ENCODE measurements around the gene SPIRE2.

SPIRE2 gene

DNA sequence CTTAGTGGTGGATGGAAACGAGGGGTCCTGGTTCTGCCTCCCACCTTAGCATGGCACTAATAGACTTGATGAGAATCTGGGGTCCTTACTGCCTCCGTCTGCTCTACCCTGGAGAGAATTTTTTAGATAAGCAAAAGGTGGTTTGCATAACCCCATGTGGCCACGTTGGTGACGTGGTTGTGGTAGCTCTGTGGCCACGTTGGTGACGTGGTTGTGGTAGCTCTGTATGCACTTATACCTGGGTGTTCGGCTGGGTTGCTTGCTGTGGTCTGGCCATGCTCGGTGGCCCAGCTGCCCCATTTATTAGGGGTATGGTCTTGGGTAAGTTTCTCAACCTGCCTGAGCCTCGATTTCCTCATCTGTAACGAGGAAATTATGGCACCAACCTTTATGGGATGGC, 13.0 kb downstream of the SPIRE2 start:
- DNase-seq = peak in 1 of 5 donors; percentile 77

DNA sequence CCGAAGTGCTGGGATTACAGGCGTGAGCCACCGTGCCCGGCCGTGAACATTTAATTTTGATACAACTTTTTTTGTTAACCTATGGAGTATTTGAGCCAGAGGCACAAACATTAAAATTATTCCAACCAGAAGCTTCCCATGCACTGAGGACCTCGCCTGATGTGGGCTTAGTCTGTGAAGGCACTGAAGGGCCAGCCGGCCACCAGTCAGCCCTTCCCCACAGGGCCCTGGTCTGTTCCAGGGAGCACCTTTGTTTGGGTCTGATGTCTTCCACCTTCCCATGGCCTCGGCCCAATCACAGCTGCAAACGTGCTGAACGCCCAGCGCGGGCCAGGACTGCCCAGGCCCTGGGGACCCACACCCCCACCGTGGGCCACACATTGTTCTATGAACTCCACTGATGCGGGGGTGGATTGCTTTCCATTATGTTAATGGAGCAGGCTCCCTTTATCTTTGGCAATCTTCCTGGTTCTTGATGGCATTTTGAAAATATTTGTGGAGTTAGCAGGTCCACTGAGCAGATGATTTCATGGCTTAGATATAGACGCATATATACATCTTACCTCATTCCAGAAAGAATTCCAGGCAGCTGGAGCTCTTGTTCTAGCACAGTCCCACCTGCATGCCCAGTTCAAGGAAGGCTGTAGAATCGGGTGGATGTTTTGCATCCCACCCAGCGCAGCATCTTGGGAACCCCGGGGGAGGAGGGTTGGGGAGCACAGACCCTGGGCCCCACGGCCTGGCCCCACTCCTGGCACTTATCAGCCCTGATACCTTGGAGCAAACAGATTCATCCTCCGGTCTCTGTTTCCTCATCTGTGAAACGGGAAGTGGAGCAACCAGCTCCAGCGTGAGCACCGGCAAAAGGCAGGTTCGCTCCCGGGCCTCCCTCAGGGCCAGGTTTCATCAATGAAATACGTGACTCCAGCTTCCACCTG, 14.5 kb downstream of the SPIRE2 start:
- DNase-seq = no peak

DNA sequence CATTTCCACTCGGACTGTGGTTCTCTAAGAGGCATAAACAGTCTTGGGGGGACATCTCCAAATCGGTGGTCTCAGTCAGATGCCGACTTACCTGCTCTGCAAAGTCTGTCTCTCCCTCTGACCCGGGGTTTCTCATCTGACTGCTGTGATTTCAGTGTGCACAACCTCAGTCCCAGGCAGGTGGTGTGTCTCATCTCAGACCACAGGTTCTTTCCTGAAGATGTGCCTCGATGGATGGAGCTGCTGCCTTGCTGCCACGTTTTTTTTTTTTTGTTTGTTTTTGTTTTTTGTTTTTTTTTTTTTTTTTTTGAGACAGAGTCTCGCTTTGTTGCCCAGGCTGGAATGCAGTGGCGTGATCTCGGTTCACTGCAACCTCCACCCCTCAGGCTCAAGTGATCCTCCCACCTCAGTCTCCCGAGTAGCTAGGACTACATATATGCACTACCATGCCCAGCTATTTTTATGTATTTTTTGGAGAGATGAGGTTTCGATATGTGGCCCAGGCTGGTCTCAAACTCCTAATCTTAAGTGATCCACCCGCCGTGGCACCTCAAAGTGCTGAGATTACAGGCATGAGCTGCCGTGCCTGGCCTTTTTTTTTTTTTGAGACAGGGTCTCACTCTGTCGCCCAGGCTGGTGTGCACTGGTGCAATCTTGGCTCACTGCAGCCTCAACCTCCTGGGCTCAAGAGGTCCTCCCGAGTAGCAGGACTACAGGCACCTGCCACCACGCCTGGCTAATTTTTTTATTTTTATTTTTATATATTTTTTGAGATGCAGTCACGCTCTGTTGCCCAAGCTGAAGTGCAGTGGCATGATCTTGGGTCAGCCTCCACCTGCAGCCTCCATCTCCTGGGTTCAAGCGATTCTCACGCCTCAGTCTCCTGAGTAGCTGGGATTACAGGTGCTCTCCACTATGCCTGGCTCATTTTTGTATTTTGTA, 15.4 kb downstream of the SPIRE2 start:
- DNase-seq = no peak

DNA sequence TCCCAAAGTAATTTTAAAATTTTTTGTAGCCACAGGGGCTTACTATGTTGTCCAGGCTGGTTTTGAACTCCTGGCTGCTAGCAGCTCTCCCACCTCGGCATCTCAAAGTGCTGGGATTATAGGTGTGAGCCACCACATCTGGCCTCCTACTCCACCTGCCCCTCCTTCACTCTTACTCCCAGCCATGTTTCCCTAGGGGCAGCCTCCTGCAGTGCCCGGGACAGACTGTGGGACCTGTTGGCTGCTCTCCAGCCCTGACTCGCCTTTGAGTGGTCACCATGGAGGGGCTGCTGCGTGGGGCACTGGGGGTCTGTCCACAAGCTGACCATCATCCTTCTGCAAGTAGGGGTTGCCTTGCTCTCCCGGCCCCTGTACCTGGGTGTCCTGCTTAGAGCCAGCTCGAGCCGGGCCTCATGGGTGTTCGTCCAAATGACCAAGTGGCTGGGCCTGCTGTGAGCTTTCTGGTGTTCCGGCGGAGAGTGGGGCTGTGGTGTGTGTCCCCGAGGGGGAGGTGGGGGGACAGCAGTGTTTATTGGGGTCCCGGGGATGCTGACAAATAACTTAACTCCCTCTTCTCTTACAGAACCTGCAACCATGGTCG, 16.6 kb downstream of the SPIRE2 start:
- no peak for DNase-seq

DNA sequence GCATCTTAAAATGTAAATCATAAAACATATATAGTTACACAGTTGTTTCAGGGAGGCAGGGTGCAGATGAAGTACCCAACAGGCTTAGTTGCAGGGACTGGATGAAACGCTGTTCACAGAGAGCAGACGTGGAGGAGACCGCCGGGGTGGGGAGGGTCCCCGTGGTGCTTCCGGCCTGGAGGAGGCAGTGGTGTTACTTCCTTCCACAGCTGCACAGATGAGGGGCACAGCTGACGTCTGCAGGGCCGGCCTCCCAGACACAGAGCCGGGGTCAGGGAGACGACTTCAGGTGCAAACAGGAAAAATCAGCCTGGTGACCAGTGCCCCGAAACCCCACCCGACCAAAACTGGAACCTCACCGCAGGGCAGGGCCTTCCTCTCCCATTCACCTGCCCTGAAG, 17.1 kb downstream of the SPIRE2 start:
- DNase-seq = no peak

DNA sequence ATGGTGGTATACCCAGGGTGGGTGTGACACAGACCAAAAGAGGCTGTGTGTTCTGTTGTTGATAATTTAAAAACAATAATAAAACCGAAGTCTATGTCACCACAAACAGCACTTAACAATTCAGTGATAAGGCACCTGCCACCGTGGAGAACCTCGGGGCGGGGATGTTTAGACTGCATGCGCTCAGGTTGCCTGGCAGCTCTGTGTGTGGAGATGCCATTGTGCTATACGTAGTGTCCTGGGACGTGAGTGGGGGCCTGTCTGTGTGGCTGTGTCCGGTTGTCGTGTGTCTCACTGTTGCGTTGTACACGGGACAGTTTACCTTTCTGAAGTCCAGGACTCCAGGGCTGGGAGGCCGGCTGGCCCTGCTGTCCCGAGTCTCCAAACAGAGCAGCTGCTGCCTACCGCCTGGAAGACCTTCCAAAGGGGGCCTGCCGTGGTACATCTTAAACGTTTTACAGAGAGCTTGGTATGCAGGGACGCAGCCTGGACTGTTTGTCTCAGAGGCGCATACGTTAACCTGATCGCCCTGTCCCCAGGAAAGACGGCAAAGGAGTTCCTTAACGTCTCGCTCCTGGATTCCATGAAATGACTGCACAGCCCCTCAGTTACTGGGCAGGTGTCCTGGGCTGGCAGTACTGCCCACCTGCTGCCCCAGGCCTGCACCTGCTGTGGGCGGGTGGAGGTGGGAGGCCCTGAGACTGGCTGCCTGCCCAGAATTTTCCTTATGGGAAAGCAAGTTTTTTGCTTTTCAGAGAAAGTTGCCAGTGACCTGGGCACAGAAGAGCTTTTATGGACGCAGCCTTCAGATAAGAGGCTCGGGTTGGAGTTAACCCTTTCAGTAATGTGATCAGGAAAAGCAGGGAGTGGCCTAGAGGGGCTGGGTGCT, 19.0 kb downstream of the SPIRE2 start:
- DNase-seq = no peak

DNA sequence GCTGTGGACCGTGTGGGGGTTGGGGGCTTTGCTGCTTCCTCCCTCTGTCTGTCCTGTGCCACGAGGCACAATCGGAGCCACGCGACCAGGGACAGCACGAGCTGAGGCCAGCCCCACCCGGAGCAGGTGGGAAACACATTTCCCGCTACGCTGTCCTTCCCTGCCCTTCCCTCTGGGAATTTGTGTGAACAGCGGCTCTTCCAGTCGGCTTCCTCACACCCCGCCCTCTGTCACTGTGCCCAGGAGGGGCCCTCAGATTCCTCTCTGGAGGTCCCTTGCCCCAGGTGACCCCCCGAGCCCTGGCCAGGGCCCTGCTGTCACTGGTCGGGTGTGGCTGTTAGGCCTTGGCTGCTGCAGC, 19.6 kb downstream of the SPIRE2 start:
- no peak for DNase-seq

DNA sequence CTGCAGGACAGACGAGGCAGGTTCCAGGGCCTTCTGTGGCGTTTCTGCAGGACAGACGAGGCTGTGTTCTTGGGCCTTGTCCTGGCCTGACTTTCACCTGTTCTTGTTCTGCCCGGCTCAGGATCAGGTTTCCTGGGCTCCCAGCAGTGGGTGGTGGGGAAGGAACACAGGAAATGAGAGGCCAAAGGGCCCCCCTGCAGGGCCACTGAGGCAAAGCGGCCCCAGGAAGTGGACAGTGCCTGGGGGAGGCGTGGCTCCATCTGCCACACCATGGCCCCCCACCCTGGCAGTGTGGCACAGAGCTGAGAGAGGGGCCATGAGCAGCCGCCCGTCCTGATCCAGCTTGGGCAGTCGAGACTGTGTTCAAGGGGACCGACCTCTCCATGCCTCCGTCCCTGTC, 20.7 kb downstream of the SPIRE2 start:
- DNase-seq = no peak

DNA sequence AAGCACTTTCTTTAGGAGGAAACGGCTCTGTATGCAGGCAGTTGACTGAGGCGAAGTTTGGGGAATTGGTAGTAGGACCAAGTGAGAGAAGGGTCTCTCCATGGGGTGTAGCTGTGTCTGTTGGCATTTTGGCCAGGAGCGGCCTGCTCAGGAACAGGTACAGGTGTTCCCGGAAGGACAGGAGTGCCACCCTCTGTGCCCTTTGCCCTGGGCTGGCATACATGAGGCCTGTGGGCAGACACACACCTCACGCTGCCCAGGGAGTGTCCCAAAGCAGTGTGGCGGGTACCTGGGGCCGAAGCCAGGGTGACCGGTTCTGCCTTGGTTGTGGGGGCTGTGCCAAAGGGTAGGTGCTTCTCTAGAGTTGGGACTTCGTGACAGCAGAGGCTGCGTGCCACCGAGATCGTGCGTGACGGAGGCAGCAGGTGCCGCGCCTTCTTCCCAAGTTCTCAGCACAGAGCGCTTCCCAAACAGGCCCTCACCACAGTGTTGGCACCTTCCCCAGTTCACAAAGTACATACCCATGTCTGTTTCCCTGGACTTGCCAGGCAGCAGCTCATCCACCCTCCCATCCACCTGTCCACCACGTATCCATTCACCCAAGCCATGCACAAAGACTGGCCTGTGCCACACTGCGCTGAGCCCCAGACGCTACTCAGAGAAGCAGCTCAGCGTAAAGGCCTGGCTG, 25.2 kb downstream of the SPIRE2 start:
- no peak for DNase-seq

DNA sequence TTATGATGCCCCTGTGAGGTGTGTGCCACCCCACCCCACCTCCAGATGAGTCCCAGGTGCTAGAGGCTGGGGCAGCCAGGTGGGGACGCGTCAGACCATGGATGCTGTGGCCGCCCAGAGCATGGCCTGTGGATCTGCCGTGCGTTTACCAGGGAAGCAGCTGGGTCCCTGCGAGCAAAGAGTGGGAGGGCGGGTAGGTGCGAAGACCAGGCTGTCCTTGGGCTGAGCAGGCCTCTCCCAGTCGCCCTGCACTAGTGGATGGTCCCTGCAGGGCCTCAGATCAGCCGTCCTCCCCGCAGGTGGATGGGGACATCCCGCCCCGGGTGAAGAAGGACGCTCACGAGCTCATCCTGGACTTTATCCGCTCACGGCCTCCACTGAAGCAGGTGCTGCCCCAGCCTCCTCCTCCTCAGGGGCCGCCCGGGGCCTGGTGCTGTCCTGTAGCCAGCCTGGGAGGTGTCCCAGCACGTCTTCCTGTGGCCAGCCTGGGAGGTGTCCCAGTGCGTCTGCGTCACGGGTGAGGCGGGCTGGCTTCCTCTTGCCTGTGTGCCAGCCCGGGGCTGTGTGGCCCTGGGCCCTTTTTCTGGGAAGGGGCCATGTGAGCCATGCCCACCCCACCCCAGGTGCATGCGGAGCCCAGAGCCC, 27.1 kb downstream of the SPIRE2 start:
- no peak for DNase-seq

DNA sequence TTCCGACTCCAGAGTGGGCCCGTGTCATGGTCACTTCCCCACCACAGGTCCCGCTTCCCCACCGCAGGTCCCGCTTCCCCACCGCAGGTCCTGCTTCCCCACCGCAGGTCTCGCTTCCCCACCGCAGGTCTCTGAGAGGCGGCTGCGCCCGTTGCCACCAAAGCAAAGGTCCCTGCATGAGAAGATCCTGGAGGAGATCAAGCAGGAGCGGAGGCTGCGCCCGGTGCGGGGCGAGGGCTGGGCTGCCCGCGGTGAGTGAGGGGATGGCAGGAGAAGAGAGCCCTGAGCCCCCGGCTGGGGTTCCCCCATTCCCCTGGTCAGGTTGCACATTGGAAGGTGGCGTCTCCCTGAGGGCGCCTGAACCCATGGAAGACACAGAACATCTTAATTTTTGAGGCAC, 27.7 kb downstream of the SPIRE2 start:
- DNase-seq = no peak

DNA sequence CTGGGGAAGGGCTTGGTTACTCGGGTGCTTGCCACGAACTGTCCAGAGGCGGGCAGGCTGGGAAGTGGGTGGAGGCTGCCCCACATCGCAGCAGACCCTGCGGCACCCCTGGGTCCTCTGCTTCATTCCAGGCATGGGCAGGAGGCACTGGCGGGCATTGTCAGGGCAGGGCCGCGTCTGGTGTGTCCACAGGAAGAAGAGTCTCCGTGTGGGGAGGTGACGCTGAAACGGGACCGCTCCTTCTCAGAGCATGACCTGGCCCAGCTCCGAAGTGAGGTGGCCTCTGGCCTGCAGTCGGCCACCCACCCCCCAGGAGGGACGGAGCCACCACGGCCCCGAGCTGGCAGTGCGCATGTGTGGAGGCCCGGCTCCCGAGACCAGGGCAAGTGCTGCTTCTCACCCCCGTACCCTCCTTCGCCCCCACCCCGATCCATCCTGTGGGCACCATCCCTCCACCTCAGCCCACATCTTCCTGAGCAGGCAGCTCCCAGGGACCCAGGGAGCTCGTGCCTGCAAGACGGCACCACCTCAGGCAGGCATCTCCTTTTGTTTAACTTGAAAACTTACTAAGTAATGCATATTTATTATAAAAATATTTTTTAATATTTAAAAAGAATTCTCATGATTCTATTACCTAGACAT, 30.8 kb downstream of the SPIRE2 start:
- no peak for DNase-seq

DNA sequence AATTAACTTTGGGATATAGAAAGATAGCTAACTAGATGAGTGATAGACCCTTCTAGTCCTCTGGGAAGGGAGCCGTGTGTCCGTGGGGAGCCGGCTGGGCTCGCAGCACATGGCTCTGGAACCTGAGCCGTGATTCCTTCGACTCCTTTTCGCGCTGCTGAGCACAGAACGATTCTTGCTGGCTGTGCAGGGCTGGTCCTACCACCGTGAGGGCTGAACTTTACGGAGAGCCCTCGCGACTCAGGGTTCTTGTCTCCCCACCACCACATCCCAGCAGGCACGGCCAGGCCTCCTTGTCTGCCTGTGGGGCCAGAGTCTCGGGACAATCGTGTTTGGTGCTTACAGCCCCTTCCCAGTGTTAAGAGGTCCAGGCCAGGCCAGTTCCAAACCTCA, 31.3 kb downstream of the SPIRE2 start:
- DNase-seq = no peak

DNA sequence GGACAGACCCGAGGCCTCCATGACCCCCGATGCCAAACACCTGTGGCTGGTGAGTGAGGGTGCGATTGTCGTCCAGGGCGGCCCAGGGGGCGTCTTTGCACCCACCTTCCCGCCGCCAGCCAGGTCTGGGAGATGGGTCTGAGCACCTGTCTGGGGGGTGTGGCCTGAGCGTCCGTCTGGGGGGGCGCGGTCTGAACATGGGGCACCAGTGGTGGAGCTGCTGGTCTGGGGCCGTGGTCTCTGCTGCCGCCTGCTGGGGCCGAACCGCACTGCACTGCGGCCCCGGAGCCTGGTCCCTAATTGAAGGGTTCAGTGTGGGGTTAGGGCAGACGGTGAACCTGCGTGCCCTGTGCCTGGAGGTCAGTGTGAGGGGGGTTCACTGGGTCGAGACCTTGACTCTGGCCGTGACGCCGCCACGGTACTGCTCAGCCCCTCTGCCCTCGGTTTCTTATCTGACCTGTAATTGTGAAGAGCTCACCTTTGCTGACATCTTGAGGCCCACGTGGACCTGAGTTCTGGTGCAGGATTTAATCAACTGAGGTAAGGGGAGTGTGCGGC, 32.6 kb downstream of the SPIRE2 start:
- peak; percentile 52 to 71 (median 67) for DNase-seq

DNA sequence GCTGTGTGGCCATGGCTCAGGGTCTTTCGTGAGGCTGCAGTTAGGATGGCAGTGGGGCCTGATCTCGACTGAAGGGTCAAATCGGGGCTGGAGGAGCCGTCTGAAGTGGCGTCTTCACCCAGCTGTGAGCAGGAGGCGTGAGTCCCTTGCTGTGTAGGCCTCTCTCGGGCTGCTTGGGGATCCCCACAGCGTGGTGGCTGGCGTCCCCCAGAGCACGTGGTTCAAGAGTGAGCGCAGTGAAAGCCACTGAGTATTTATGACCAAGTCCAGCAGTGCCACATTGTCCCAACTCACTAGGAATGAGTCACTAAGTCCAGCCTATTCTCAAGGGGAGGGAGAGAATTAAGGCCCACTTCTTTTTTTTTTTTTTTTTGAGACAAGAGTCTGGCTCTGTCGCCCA, 33.4 kb downstream of the SPIRE2 start:
- no peak for DNase-seq

DNA sequence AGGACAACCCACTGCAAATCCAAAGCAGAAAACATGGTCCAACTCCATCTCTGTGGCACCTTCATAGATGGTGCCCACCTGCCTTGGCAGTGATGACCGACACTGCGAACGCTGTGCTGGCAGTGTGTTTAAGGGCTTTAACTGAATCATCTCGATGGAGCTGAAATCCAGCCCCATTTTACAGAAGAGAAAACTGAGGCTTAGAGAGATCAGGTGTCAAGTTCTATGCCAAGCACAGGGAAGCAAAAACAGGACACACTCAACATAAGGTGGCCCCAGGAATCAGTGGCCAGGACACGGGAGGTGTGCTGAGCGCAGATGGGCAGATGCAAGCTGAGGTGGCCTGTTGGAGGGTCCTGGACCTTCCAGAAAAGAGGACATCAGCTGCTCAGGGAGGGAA, 34.5 kb downstream of the SPIRE2 start:
- DNase-seq = no peak

DNA sequence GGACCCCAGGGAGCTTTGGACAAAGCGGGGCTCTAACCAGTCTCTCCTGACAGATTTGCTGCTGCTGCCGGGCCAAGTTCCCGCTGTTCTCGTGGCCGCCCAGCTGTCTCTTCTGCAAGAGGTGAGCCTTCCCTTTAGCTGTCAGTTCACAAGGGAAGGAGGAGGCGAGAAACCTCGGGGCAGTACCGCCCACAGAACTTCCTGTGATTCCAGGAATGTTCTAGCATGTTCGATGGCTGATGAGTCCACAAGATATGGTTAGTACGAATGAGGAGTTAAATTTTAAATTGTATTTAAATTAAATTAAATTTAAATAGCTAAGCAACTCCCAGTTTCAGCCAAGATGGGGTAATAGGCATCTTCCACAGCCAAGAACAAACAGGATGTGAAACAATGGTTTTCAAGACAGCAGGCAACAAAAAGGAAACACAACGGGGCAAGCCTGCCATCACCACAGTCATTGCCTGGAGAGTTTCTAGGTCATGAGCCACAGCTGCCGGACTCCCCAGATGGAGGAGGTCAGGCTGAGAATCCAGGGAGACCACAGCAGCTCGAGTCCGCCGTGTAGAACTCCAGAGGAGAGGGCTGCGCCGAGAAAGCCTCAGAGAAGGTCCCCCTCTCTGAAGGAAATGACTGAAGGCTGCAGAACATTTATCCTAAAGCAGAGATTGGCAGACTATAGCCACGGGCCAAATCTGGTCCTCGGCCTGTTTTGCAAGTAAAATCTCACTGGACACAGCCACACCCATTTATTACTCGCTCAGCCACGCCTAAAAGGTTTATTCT, 35.7 kb downstream of the SPIRE2 start:
- DNase-seq = peak in 2 of 5 donors; percentile 19 to 74

DNA sequence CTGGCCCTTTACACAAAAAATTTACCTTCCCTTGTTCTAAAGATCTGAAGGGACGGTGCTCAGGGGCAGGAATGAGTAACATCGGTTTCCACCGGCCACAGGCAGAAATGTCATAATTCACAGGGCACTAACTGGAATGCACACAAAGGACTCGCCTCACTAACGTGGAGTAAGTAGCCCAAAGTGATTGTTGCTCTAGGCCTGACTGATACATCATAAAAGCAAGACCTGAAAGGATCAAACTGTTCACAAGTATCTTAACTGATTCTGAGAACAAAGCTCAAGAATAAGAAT, 36.2 kb downstream of the SPIRE2 start:
- DNase-seq = peak in 1 of 5 donors; percentile 39

DNA sequence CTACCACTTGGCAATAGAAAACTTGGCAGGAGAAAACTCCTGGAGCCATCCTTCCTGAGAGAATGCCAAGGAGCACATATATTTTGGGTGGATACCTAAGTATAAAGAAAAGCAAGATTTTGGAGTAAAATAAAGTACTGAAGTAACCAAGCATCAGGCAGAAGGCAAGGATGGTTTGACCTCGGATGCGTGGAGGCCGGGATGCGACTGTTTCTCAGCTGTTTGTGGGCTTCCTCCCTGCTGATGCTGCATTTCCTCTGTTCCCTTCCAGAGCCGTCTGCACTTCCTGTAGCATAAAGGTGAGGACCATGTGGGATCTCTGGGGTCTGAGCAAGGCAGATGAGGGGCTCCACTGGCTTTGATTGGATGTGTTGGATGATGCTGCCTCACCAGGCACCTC, 39.6 kb downstream of the SPIRE2 start:
- no peak for DNase-seq

DNA sequence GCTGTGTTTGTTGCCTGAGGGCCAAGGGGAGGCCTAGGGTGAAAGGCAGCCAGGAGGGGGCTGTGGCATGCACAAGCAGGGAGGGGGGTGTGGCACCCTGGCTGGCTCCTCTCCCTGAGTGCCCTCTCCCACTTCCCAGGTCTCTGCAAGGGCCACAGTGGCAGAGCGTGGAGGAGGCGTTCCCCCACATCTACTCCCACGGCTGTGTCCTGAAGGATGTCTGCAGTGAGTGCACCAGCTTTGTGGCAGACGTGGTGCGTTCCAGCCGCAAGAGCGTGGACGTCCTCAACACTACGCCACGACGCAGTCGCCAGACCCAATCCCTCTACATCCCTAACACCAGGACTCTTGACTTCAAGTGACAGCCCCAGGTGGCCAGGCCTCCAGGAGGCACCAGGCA, 41.6 kb downstream of the SPIRE2 start:
- DNase-seq = no peak

Data from T-helper 1 cell (primary cell).